Glomerular endothelial cell (primary cell): ENCODE measurements around the gene MATCAP1. TPM values are rescaled to one million over a fixed set of nuclear protein-coding genes. Genes with fewer than 3 reads are reported as not detected.

Experiments used
- DNase-seq: peaks from one replicate; pipeline ENCODE4 v3.0.0-alpha.2; 2011; ENCODE audit warnings: low read depth, low spot score; ENCODE audit errors: extremely low read depth
- total RNA-seq: library from RNA; depleted of rRNA; stranded (reverse); fragments of >200 nt; gene quantifications from 2 replicates; pipeline ENCODE4 v1.2.3, GENCODE V29; 2015

Gene MATCAP1
- total RNA-seq: 20.1 and 25.3 TPM in 2 replicates

GRCh38 chr16:67183627-67184452 is at the start of gene MATCAP1:
Gene MATCAP1, minus strand, starts transcription at chr16:67183963. Its CDS starts 3,353 bp downstream, at chr16:67180610.
- peak; percentile 73 for DNase-seq

GRCh38 chr16:67230809-67231660 is 47.3 kb upstream of the MATCAP1 start:
- no peak for DNase-seq

- DNase-seq: no peak
Measured at GRCh38 chr16:67229906-67230808, 46.4 kb upstream of the MATCAP1 start.

DNA sequence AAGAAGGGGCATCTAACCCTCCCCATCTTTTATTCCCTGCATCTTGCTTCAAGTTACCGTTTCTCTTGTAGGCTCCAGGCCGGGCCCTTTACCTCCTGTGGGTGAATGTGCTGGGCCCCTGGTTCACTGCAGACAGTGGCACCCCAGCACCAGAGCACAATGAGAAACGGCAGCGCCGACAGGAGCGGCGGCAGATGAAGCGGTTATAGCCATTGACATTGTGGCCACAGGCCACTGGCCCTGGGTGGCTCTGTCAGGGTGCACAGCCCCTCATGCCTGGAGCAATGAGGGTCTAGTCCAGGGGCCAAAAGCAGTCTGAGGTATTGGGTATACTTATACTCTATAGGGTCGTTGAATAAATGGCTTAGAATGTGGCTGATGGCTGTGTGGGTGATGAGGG is 45.1 kb upstream of the MATCAP1 start:
- DNase-seq: no peak

- DNase-seq: no peak
Measured at GRCh38 chr16:67228034-67228785, 44.4 kb upstream of the MATCAP1 start.

- DNase-seq: no peak
Measured at GRCh38 chr16:67227567-67227921, 43.8 kb upstream of the MATCAP1 start.

GRCh38 chr16:67226804-67227566 is 43.2 kb upstream of the MATCAP1 start, which contains the start of gene TMEM208:
Gene TMEM208, plus strand, starts transcription at chr16:67227130. Its CDS starts 89 bp downstream, at chr16:67227219.
- DNase-seq: peak; percentile 64

DNA sequence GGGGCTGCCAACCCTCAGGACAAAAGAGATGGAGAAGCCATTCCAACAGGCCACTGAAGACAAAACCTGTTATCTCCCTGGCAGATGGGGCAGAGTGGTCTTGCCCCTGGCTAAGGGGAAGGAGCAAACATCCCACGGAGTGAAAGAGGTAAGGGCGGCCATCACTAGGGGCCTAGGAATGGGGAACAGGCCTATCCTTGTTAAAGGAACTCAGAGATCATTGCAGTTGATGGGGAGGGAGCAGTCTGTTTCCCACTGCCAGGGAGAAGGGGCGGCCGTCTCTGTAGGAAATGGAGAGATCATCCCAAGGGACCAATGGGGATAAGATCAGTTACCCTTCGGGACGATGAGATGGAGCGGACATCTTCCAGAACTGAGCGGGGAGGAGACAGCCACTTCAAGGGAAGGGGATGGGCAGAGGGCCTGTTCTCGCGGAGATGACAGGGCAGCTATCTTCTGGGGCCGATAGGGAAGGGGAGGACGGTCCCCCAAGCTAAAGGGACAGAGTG is 42.6 kb upstream of the MATCAP1 start:
- no peak for DNase-seq

DNA sequence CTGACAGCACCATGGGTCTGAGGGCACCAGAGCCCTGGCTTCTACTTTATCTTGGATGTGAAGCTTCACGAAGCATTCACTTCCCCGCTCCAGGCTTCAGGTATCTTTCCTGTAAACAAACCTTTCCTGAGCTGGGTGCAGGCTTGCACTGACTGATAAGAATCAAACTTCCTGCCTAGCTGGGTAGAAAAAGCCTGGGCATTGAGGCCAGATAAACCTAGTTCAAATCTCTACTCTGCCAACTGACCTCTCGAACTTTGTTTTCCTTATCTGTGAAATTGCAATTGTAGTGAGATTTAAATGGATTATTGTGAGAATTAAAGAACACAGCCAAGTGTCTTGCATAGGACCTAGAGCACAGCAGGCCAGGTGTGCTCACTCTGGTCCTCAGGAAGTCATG is 40.2 kb upstream of the MATCAP1 start:
- DNase-seq: no peak

- DNase-seq: no peak
Measured at GRCh38 chr16:67216612-67217490, 33.1 kb upstream of the MATCAP1 start.

DNA sequence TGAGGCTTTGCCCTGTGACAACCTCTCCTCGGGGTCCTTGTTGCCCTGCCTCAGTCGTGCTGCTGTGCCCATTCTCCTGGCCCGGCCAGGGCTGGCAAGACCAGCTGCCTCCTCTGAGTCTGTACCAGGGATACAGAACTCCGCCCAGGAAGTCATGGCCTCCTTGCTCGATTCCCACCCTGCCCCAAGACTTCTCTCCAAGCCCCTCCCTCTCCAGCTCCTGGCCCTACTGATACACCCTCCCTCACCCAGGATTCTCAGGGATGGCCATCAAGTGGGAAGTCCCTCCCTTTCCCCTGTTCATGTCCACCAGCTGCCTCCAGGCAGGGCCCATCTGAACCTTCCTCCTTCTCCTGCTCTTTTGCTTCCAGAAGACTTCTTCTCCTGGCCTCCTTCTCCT is 31.9 kb upstream of the MATCAP1 start:
- DNase-seq: no peak

GRCh38 chr16:67213197-67214019 is 29.6 kb upstream of the MATCAP1 start:
- no peak for DNase-seq

DNA sequence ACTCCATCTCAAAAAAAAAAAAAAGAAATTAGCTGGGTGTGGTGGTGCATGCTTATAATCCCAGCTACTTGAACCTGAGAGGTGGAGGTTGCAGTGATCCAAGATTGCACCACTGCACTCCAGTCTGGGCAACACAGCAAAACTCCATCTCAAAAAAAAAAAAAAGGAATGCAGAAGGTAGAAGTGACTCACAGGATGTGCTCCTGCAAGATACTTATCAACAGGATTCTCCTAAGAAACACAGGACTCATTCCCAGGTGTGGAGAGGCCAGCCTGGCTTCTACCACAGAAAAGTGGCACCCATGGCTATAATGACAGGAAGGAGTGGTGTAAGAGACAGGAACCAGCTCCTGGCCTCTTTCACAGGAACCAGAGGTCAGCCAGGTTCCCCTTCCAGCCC is 29.0 kb upstream of the MATCAP1 start:
- no peak for DNase-seq

- DNase-seq: no peak
Measured at GRCh38 chr16:67211674-67212073, 27.9 kb upstream of the MATCAP1 start.

GRCh38 chr16:67210069-67210937 is 26.5 kb upstream of the MATCAP1 start:
- DNase-seq: no peak

DNA sequence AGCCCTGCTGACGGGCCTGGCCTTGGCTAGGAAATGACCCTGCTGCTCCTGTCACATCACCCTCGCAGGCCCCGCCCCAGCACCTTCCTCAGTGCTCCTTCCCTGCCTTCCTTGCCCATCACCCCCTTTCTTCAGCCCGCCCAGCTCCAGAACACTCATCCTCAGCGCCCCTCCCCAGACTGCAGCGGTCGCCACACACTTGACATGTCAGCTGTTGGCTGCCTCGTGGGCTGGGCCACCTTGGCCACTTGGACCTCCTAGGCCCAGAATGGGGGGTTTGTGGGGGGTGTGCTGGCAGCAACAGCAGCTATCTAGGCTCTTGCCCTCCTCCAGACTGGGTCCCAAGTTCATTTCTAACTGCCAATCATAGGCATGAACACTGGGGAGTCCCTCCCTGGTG is 25.8 kb upstream of the MATCAP1 start:
- no peak for DNase-seq
